ENCODE results near the gene RAB5B.
"Not testable (repeated sequence)": the region's sequence is repeated elsewhere in the genome, so short reads cannot be mapped to it uniquely, and the experiment has no call there.

The RAB5B gene

GRCh38 chr12:56020423-56021184, 46.7 kb downstream of the RAB5B start, which contains the start of gene IKZF4:
Gene IKZF4 (plus strand): TSS chr12:56021043. CDS start chr12:56021494, 451 bp downstream.
- peak; percentile 82 to 89 for DNase-seq

GRCh38 chr12:56021889-56022497, 48.1 kb downstream of the RAB5B start:
- no peak for DNase-seq

DNA sequence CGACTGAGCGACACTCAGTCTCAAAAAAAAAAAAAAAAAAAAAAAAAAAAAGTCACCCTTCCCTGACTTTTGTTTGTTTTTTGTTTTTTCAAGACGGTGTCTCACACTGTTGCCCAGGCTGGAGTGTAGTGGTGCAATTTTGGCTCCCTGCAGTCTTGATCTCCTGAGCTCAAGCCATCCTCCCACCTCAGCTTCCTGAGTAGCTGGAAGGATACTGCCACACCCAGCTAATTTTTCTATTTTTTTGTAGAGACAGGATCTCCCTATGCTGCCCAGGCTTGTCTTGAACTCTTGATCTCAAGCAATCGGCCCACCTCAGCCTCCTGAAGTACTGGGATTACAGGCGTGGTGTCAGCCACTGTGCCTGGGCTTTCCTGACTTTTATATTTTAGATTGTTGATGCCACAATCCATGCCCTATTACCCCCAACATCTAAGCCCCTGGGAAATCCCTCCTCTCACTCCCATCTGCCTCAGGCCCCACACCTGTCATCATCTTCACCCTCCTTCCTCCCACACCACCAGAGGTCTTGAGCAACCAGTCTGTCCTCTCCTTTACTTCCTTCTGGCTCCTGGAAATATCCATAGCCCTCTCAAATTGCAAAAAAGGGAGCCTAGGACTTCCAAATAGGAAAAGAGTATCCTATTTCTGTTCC, 54.8 kb downstream of the RAB5B start:
- no peak for DNase-seq

- DNase-seq = no peak
Measured at GRCh38 chr12:56029166-56029519, 55.3 kb downstream of the RAB5B start.

- peak; percentile 73 to 88 for DNase-seq
Measured at GRCh38 chr12:56029666-56030293, 55.9 kb downstream of the RAB5B start.

GRCh38 chr12:56031987-56032386, 58.1 kb downstream of the RAB5B start:
- no peak for DNase-seq

- DNase-seq = no peak
Measured at GRCh38 chr12:56034586-56035332, 60.9 kb downstream of the RAB5B start.

DNA sequence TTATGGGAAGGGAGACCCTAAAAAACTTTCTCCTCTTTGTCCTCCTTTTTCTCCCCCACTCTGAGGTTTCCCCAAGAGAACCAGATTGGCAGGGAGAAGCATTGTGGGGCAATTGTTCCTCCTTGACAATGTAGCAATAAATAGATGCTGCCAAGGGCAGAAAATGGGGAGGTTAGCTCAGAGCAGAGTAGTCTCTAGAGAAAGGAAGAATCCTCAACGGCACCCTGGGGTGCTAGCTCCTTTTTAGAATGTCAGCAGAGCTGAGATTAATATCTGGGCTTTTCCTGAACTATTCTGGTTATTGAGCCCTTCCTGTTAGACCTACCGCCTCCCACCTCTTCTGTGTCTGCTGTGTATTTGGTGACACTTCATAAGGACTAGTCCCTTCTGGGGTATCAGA, 63.3 kb downstream of the RAB5B start:
- DNase-seq = no peak

GRCh38 chr12:56038022-56038655, 64.3 kb downstream of the RAB5B start:
- no peak for DNase-seq

DNA sequence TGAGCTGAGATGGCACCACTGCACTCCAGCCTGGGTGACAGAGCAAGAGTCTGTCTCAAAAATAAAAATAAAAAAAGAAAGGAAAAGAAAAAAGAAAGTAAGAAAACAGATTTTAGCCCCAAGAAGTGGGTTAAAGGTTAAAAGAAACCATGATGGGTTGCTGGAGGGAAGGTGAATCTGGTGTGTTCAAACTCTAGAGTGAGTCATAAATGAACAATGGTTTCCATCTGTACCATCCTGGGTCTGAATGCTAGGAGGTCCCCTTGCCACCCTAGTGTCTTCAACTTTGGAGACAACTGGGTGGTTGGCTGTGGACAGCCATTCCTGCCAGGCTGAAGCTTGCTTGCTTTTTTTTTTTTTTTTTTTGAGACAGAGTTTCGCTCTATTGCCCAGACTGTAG, 66.3 kb downstream of the RAB5B start:
- DNase-seq = no peak

DNA sequence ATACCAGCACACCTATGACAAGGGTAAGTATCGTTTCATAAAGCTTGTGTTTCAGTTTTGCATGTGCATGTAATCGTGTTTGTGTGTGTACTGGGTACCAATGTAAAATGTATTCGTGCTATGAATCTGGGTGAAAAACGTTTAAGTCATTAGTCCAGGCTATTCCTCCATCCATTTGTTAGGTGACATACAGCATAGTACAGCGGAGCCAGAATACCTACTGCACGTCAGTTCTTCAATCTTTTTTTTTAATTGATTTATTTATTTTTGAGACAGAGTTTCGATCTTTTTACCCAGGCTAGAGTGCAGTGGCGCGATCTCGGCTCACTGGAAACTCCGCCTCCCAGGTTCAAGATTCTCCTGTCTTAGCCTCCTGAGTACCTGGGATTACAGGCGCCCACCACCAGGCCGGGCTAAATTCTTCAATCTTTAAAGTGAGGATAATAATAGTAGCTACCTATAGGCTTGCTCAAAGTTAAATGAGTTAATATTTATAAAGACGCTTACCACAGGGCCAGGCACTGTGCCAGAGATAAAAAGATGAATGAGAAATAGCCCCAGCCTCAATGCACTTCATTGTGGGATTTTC, 67.2 kb downstream of the RAB5B start:
- DNase-seq = no peak

GRCh38 chr12:56041552-56042429, 67.9 kb downstream of the RAB5B start, which contains the start of gene RPS26:
Gene RPS26 (plus strand): TSS chr12:56041918. CDS start chr12:56042167, 249 bp downstream.
- DNase-seq = peak; percentile 99

DNA sequence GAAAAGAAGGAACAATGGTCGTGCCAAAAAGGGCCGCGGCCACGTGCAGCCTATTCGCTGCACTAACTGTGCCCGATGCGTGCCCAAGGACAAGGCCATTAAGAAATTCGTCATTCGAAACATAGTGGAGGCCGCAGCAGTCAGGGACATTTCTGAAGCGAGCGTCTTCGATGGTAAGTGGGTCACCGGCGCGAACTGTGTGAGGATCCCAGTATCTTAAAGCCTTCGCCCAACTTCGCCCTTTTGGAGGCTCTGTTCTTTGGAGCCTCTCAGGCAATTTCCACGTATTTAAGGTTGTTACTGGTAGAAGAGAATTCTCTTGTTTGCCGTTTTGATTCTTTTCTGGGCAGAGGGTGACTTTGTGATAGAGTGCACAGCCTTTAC, 68.5 kb downstream of the RAB5B start:
- not testable (repeated sequence) for DNase-seq

DNA sequence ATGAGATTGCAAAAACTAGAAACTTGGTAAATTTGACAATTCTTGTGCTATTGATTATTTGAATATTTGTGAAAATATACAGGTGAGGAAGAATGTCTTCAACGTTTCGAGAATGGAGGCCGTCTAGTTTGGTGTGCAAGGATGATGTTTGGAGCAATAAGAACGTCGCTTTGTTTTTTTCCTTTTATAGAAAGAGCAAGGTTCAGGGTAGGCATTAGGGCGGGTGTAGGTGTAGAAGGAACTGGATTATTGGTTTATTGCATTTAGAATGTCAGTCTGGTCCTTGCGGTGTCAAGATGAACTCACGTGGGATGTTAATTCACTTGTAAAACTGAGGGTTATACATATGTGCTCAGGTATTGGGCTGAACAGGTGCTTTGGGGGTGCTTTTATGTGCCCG, 69.0 kb downstream of the RAB5B start:
- no peak for DNase-seq

Measured in Kasumi-1 (cell line).